GM23248 (cell line): ENCODE data around the gene SYCE3.

Experiments
- EZH2 ChIP-seq: fragments of 200-600 bp; sonication (generic); IDR thresholded peaks from 2 replicates; pipeline ENCODE4 v1.6.1; 2018; ENCODE audit warnings: antibody characterized with exemption, mild to moderate bottlenecking; ENCODE audit not compliant: insufficient read depth, poor library complexity, severe bottlenecking
- EZH2phosphoT487 ChIP-seq: fragments of 200-600 bp; sonication (generic); IDR thresholded peaks from 2 replicates; pipeline ENCODE4 v1.6.1; 2018; ENCODE audit warnings: antibody characterized with exemption, moderate library complexity, mild to moderate bottlenecking, low read depth; ENCODE audit not compliant: insufficient read depth

DNA sequence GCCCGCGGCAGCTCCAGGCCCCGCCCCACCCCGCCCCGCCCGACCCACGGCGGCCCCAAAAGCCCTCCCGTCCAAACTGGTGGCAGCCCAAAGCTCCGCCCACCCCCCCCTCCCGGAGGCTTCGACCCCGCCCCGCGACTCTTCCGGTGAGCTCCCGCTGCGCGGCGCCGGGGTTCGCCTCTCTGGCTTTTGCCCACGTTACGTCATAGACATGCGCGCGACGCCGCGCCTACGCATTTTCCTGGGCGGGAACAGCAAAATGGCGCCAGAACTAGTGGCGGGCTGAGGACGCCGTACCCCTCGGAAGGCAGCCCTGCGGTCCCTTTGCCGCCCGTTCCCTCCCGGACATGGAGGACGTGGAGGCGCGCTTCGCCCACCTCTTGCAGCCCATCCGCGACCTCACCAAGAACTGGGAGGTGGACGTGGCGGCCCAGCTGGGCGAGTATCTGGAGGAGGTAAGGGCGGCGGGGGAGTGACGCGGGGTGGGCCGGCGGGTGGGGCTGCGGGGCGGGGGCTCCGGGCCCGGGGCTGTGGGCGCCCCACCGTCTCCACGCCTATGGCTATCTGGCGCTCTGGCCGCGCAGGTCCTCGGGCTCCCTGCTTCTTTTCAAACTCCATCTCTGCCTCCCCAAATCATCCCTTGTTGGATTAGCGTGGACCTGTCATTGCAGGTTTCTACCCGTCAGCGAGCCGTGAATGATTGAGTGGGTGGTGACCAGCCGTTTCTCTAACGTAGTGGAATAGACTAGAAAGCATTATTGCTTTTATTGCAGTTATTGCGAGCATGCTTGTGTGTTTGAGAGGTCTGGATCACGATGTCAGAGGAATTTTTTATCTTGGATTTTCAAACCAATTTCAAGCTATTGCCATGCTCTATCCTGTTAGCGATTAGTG lies 54.5 kb downstream of the SYCE3 start, which contains the start of gene NCAPH2:
- TF ChIP-seq EZH2: no peak
- TF ChIP-seq EZH2phosphoT487: no peak
